WTC11 (cell line): Measurements from ENCODE around the gene C19orf85. TPM values are rescaled to one million over a fixed set of nuclear protein-coding genes. Genes with fewer than 3 reads are reported as not detected.

ENCODE experiments used
- ATAC-seq: fragments of 200-7000 bp; cut with Tn5 transposase; 2 replicates; pipeline ENCODE4 v1.10.0; 2021; ENCODE audit warnings: mild to moderate bottlenecking, moderate library complexity
- CTCF ChIA-PET: fragments of 300-600 bp; sonication (Branson Sonifier 250); formaldehyde crosslinking; loops from one replicate; lab custom pipeline; 2021; ENCODE audit warnings: antibody characterized with exemption; lab: Charles Lee
- POLR2A ChIA-PET: fragments of 350-600 bp; sonication (Branson Sonifier 250); formaldehyde crosslinking; loops from one replicate; lab custom pipeline; 2021; ENCODE audit warnings: antibody characterized with exemption; lab: Charles Lee
- DNase-seq: peaks from one replicate; pipeline ENCODE4 v3.0.0; 2021; ENCODE audit warnings: low spot score
- H3K27ac Mint-ChIP-seq: 2 replicates; pipeline ENCODE4 v1.8.0; 2021; ENCODE audit warnings: mixed read lengths
- H3K27me3 Mint-ChIP-seq: 2 replicates; pipeline ENCODE4 v1.8.0; 2021; ENCODE audit warnings: low read depth, mild to moderate bottlenecking, moderate library complexity, mixed read lengths
- H3K36me3 Mint-ChIP-seq: 2 replicates; pipeline ENCODE4 v1.8.0; 2021; ENCODE audit warnings: mixed read lengths
- H3K4me1 Mint-ChIP-seq: 2 replicates; pipeline ENCODE4 v1.8.0; 2022; ENCODE audit warnings: mixed read lengths
- H3K4me3 Mint-ChIP-seq: 2 replicates; pipeline ENCODE4 v1.8.0; 2021; ENCODE audit warnings: mild to moderate bottlenecking, moderate library complexity, mixed read lengths
- H3K9me3 Mint-ChIP-seq: 2 replicates; pipeline ENCODE4 v1.8.0; 2021; ENCODE audit warnings: mixed read lengths
- AFF4 ChIP-seq: sonication (generic); formaldehyde crosslinking; IDR thresholded peaks from 2 replicates; pipeline ENCODE4 v1.8.1; 2023; ENCODE audit warnings: mild to moderate bottlenecking, missing genetic modification reagents, borderline replicate concordance
- E2F4 ChIP-seq: sonication (generic); formaldehyde crosslinking; IDR thresholded peaks from 2 replicates; pipeline ENCODE4 v1.8.1; 2022; ENCODE audit warnings: low read depth, mild to moderate bottlenecking, moderate library complexity, missing genetic modification reagents, borderline replicate concordance
- GRHL2 ChIP-seq: fragments of 250-450 bp; sonication (Bioruptor Pico); IDR thresholded peaks from 2 replicates; pipeline ENCODE4 v1.8.0; 2022; ENCODE audit warnings: mild to moderate bottlenecking, moderate library complexity; ENCODE audit not compliant: insufficient replicate concordance, severe bottlenecking
- GTF2I ChIP-seq: fragments of 250-450 bp; sonication (Bioruptor Pico); conservative IDR thresholded peaks from 2 replicates; pipeline ENCODE4 v1.4.0; 2021; ENCODE audit warnings: mild to moderate bottlenecking
- NR2C2 ChIP-seq: sonication (generic); formaldehyde crosslinking; IDR thresholded peaks from 2 replicates; pipeline ENCODE4 v1.8.0; 2022; ENCODE audit warnings: mild to moderate bottlenecking, missing genetic modification reagents
- TEAD1 ChIP-seq: sonication (generic); formaldehyde crosslinking; IDR thresholded peaks from 2 replicates; pipeline ENCODE4 v1.8.0; 2022; ENCODE audit warnings: mild to moderate bottlenecking, missing genetic modification reagents
- ZNF121 ChIP-seq: sonication (generic); formaldehyde crosslinking; IDR thresholded peaks from 2 replicates; pipeline ENCODE4 v1.8.0; 2023; ENCODE audit warnings: missing genetic modification reagents
- ZNF317 ChIP-seq: sonication (generic); formaldehyde crosslinking; IDR thresholded peaks from 2 replicates; pipeline ENCODE4 v1.8.1; 2023; ENCODE audit warnings: low read depth, mild to moderate bottlenecking, moderate library complexity, missing genetic modification reagents, borderline replicate concordance
- ZNF416 ChIP-seq: fragments of 250-450 bp; sonication (Bioruptor Pico); IDR thresholded peaks from 2 replicates; pipeline ENCODE4 v1.9.0; 2021; ENCODE audit warnings: mild to moderate bottlenecking, inconsistent platforms
- ZNF423 ChIP-seq: fragments of 250-450 bp; sonication (Bioruptor Pico); IDR thresholded peaks from 2 replicates; pipeline ENCODE4 v2.1.2; 2022; ENCODE audit warnings: mild to moderate bottlenecking, moderate library complexity
- total RNA-seq: library from RNA; stranded (reverse); gene quantifications from 3 replicates; pipeline ENCODE4 v1.2.3, GENCODE V29; 2021
- TF ChIP-seq, protein P1 (sequence below): fragments of 250-450 bp; sonication (Bioruptor Pico); IDR thresholded peaks from 2 replicates; pipeline ENCODE4 v1.9.0; 2021; ENCODE audit warnings: mild to moderate bottlenecking
- TF ChIP-seq, protein P2 (sequence below): sonication (generic); formaldehyde crosslinking; IDR thresholded peaks from 2 replicates; pipeline ENCODE4 v1.8.1; 2023; ENCODE audit warnings: mild to moderate bottlenecking, missing genetic modification reagents, moderate library complexity
- TF ChIP-seq, protein P3 (sequence below): sonication (generic); formaldehyde crosslinking; IDR thresholded peaks from 2 replicates; pipeline ENCODE4 v1.8.1; 2023; ENCODE audit warnings: mild to moderate bottlenecking, moderate library complexity, missing genetic modification reagents
- TF ChIP-seq, protein P4 (sequence below): sonication (generic); formaldehyde crosslinking; IDR thresholded peaks from 2 replicates; pipeline ENCODE4 v1.8.0; 2022; ENCODE audit warnings: missing genetic modification reagents
- TF ChIP-seq, protein P5 (sequence below): sonication (generic); formaldehyde crosslinking; IDR thresholded peaks from 2 replicates; pipeline ENCODE4 v1.8.0; 2022; ENCODE audit warnings: mild to moderate bottlenecking, missing genetic modification reagents
- TF ChIP-seq, protein P6 (sequence below): fragments of 250-450 bp; sonication (Bioruptor Pico); IDR thresholded peaks from 2 replicates; pipeline ENCODE4 v2.1.2; 2022; ENCODE audit warnings: mild to moderate bottlenecking, moderate library complexity

Gene C19orf85
- total RNA-seq, 1 experiment from 2014 or later: 2.2 TPM

GRCh38 chr19:55457683-55458457 is 6.7 kb downstream of the C19orf85 start (continued):
- TF ChIP-seq ZNF317 (CRISPR knock-in tag): no peak

DNA sequence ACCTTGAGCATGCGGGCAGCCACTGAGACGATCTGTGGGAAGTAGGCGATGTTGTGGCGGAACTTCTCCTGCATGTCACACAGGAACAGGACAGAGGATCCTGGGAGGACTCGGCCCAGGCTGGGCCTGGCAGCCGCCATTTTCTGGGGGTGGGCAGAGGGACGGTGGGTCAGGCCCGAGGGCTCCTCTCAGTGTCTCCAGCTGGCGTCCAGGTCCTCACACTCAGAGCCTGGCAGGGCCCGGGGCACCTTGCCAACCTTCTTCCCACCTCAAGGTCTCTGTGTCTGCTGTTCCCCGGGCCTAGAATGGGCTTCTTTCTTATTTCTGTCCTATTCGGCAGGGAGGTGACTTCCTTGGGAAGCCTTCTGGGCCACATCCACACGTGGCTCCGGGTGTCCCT is 8.2 kb downstream of the C19orf85 start:
- peaks cover 12% of the 10 kb centered on the region for H3K36me3 Mint-ChIP-seq
- no peak for ATAC-seq
- ChIA-PET CTCF (interaction anchor here (1.3 kb wide), 1 partner anchor 20 kb away, joined by 3 read pairs; the partner anchor contains the start of gene ZNF628), POLR2A (no interaction called here)
- no peak overlapping the region for H3K4me3 Mint-ChIP-seq
- no peaks in the 10 kb centered on the region for H3K9me3 Mint-ChIP-seq
- DNase-seq: no peak
- H3K27ac Mint-ChIP-seq: no peak overlapping the region
- peaks cover 22% of the 10 kb centered on the region for H3K27me3 Mint-ChIP-seq
- H3K4me1 Mint-ChIP-seq: peaks cover 27% of the 10 kb centered on the region
- TF ChIP-seq GRHL2 (CRISPR knock-in tag) (no peak), NR2C2 (CRISPR knock-in tag) (no peak), GTF2I (CRISPR knock-in tag) (no peak), ZNF423 (CRISPR knock-in tag) (no peak), TEAD1 (CRISPR knock-in tag) (no peak), ZNF416 (CRISPR knock-in tag) (no peak), AFF4 (CRISPR knock-in tag) (no peak), ZNF121 (CRISPR knock-in tag) (no peak), E2F4 (no peak)
- TF ChIP-seq, protein P1, sequence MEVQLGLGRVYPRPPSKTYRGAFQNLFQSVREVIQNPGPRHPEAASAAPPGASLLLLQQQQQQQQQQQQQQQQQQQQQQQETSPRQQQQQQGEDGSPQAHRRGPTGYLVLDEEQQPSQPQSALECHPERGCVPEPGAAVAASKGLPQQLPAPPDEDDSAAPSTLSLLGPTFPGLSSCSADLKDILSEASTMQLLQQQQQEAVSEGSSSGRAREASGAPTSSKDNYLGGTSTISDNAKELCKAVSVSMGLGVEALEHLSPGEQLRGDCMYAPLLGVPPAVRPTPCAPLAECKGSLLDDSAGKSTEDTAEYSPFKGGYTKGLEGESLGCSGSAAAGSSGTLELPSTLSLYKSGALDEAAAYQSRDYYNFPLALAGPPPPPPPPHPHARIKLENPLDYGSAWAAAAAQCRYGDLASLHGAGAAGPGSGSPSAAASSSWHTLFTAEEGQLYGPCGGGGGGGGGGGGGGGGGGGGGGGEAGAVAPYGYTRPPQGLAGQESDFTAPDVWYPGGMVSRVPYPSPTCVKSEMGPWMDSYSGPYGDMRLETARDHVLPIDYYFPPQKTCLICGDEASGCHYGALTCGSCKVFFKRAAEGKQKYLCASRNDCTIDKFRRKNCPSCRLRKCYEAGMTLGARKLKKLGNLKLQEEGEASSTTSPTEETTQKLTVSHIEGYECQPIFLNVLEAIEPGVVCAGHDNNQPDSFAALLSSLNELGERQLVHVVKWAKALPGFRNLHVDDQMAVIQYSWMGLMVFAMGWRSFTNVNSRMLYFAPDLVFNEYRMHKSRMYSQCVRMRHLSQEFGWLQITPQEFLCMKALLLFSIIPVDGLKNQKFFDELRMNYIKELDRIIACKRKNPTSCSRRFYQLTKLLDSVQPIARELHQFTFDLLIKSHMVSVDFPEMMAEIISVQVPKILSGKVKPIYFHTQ (CRISPR knock-in tag): no peak
- TF ChIP-seq, protein P2, sequence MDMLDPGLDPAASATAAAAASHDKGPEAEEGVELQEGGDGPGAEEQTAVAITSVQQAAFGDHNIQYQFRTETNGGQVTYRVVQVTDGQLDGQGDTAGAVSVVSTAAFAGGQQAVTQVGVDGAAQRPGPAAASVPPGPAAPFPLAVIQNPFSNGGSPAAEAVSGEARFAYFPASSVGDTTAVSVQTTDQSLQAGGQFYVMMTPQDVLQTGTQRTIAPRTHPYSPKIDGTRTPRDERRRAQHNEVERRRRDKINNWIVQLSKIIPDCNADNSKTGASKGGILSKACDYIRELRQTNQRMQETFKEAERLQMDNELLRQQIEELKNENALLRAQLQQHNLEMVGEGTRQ: no peak
- TF ChIP-seq, protein P3, sequence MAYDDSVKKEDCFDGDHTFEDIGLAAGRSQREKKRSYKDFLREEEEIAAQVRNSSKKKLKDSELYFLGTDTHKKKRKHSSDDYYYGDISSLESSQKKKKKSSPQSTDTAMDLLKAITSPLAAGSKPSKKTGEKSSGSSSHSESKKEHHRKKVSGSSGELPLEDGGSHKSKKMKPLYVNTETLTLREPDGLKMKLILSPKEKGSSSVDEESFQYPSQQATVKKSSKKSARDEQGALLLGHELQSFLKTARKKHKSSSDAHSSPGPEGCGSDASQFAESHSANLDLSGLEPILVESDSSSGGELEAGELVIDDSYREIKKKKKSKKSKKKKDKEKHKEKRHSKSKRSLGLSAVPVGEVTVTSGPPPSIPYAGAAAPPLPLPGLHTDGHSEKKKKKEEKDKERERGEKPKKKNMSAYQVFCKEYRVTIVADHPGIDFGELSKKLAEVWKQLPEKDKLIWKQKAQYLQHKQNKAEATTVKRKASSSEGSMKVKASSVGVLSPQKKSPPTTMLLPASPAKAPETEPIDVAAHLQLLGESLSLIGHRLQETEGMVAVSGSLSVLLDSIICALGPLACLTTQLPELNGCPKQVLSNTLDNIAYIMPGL (CRISPR knock-in tag): no peak
- TF ChIP-seq, protein P4, sequence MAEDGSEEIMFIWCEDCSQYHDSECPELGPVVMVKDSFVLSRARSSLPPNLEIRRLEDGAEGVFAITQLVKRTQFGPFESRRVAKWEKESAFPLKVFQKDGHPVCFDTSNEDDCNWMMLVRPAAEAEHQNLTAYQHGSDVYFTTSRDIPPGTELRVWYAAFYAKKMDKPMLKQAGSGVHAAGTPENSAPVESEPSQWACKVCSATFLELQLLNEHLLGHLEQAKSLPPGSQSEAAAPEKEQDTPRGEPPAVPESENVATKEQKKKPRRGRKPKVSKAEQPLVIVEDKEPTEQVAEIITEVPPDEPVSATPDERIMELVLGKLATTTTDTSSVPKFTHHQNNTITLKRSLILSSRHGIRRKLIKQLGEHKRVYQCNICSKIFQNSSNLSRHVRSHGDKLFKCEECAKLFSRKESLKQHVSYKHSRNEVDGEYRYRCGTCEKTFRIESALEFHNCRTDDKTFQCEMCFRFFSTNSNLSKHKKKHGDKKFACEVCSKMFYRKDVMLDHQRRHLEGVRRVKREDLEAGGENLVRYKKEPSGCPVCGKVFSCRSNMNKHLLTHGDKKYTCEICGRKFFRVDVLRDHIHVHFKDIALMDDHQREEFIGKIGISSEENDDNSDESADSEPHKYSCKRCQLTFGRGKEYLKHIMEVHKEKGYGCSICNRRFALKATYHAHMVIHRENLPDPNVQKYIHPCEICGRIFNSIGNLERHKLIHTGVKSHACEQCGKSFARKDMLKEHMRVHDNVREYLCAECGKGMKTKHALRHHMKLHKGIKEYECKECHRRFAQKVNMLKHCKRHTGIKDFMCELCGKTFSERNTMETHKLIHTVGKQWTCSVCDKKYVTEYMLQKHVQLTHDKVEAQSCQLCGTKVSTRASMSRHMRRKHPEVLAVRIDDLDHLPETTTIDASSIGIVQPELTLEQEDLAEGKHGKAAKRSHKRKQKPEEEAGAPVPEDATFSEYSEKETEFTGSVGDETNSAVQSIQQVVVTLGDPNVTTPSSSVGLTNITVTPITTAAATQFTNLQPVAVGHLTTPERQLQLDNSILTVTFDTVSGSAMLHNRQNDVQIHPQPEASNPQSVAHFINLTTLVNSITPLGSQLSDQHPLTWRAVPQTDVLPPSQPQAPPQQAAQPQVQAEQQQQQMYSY (CRISPR knock-in tag): no peak
- TF ChIP-seq, protein P5, sequence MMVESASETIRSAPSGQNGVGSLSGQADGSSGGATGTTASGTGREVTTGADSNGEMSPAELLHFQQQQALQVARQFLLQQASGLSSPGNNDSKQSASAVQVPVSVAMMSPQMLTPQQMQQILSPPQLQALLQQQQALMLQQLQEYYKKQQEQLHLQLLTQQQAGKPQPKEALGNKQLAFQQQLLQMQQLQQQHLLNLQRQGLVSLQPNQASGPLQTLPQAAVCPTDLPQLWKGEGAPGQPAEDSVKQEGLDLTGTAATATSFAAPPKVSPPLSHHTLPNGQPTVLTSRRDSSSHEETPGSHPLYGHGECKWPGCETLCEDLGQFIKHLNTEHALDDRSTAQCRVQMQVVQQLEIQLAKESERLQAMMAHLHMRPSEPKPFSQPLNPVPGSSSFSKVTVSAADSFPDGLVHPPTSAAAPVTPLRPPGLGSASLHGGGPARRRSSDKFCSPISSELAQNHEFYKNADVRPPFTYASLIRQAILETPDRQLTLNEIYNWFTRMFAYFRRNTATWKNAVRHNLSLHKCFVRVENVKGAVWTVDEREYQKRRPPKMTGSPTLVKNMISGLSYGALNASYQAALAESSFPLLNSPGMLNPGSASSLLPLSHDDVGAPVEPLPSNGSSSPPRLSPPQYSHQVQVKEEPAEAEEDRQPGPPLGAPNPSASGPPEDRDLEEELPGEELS (CRISPR knock-in tag): no peak
- TF ChIP-seq, protein P6, sequence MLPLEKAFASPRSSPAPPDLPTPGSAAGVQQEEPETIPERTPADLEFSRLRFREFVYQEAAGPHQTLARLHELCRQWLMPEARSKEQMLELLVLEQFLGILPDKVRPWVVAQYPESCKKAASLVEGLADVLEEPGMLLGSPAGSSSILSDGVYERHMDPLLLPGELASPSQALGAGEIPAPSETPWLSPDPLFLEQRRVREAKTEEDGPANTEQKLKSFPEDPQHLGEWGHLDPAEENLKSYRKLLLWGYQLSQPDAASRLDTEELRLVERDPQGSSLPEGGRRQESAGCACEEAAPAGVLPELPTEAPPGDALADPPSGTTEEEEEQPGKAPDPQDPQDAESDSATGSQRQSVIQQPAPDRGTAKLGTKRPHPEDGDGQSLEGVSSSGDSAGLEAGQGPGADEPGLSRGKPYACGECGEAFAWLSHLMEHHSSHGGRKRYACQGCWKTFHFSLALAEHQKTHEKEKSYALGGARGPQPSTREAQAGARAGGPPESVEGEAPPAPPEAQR: no peak
